Spinal cord (tissue), 10 donors: ENCODE measurements around the gene NXT1. TPM values are rescaled to one million over a fixed set of nuclear protein-coding genes. Genes with fewer than 3 reads are reported as not detected.
A peak's percentile ranks its signal among the peaks of the same experiment; 100 is the strongest.

Source experiments
- DNase-seq, 6 donors: peaks; one replicate each; pipeline versions ENCODE4 v3.0.0 to v3.0.0-alpha.2; 2013 to 2015; ENCODE audit warnings: low spot score in 6 of 6, low read depth in 4 of 6
- H3K27ac ChIP-seq: one replicate; pipeline ENCODE4 v1.5.1; 2013; ENCODE audit warnings: low read depth, low read length, control low read depth
- H3K27me3 ChIP-seq: one replicate; pipeline ENCODE4 v1.6.1; 2013; ENCODE audit warnings: low read length; ENCODE audit not compliant: control insufficient read depth, insufficient read depth
- H3K36me3 ChIP-seq: one replicate; pipeline ENCODE4 v1.6.1; 2013; ENCODE audit warnings: low read length; ENCODE audit not compliant: control insufficient read depth, insufficient read depth
- H3K4me1 ChIP-seq: one replicate; pipeline ENCODE4 v1.6.1; 2013; ENCODE audit warnings: low read length; ENCODE audit not compliant: control insufficient read depth, insufficient read depth
- H3K4me3 ChIP-seq: one replicate; pipeline ENCODE4 v1.5.1; 2013; ENCODE audit warnings: low read depth, low read length, control low read depth
- H3K9me3 ChIP-seq: one replicate; pipeline ENCODE4 v1.6.1; 2013; ENCODE audit warnings: low read length; ENCODE audit not compliant: control insufficient read depth, insufficient read depth
- WGBS: methylation state at CpG from one replicate; pipeline ENCODE4 v1.1.5; 2013; ENCODE audit warnings: missing lambda C conversion rate; ENCODE audit not compliant: insufficient coverage; 5-methylcytosine and 5-hydroxymethylcytosine counted together
- polyA plus RNA-seq, 2 donors: library from polyadenylated mRNA; unstranded; fragments of 120-200 nt; gene quantifications; one replicate each; pipeline ENCODE4 v1.2.1, GENCODE V29; 2013; ENCODE audit not compliant: insufficient read length in 2 of 2
- total RNA-seq, 2 donors: library from RNA; depleted of rRNA in 1 of 2; stranded (reverse); fragments of 120-200 nt in 1 of 2; fragments of >200 nt in 1 of 2; gene quantifications; one replicate each; pipeline versions ENCODE4 v1.2.3 to v1.2.4, GENCODE V29; 2013 to 2014
- donor health status: healthy.

Gene NXT1
- total and polyA plus RNA-seq, 4 donors: 14.8 to 24.1 (median 16.6) TPM

GRCh38 chr20:23356203-23356602 is 5.6 kb downstream of the NXT1 start:
- H3K27me3 ChIP-seq: no peaks in the 10 kb centered on the region
- no peak for DNase-seq
- no peak overlapping the region for H3K27ac ChIP-seq
- H3K36me3 ChIP-seq: peaks cover 21% of the 10 kb centered on the region
- no peaks in the 10 kb centered on the region for H3K9me3 ChIP-seq
- H3K4me3 ChIP-seq: no peak overlapping the region
- WGBS: 47% methylated on average over 17 of the region's 27 CpGs
- H3K4me1 ChIP-seq: peaks cover 21% of the 10 kb centered on the region

GRCh38 chr20:23357767-23358562 is 7.4 kb downstream of the NXT1 start:
- peak overlapping the region; percentile 93 for H3K27ac ChIP-seq
- H3K4me1 ChIP-seq: peaks cover 24% of the 10 kb centered on the region
- H3K27me3 ChIP-seq: no peaks in the 10 kb centered on the region
- WGBS: under 1% methylated on average over 67 of the region's 71 CpGs
- peaks cover 21% of the 10 kb centered on the region for H3K36me3 ChIP-seq
- H3K4me3 ChIP-seq: peak overlapping the region; percentile 79
- peak; percentile 96 to 100 (median 98) for DNase-seq
- H3K9me3 ChIP-seq: no peaks in the 10 kb centered on the region

GRCh38 chr20:23358563-23358906 is 7.9 kb downstream of the NXT1 start:
- Histone ChIP-seq H3K9me3 (no peaks in the 10 kb centered on the region), H3K4me3 (peak overlapping the region; percentile 79), H3K36me3 (peaks cover 21% of the 10 kb centered on the region), H3K4me1 (peaks cover 30% of the 10 kb centered on the region), H3K27ac (peak overlapping the region; percentile 44), H3K27me3 (no peaks in the 10 kb centered on the region)
- no CpG with 5 or more reads among the region's 6 CpGs for WGBS
- DNase-seq: no peak

- 70% methylated on average over 5 of the region's 7 CpGs for WGBS
- Histone ChIP-seq H3K27ac (peak overlapping the region; percentile 36), H3K4me1 (peaks cover 30% of the 10 kb centered on the region), H3K27me3 (no peaks in the 10 kb centered on the region), H3K36me3 (peaks cover 18% of the 10 kb centered on the region), H3K4me3 (no peak overlapping the region), H3K9me3 (no peaks in the 10 kb centered on the region)
- no peak for DNase-seq
Measured at GRCh38 chr20:23358923-23359593, 8.5 kb downstream of the NXT1 start.

- Histone ChIP-seq H3K36me3 (peaks cover 18% of the 10 kb centered on the region), H3K4me3 (no peak overlapping the region), H3K4me1 (peaks cover 30% of the 10 kb centered on the region), H3K9me3 (no peaks in the 10 kb centered on the region), H3K27me3 (no peaks in the 10 kb centered on the region), H3K27ac (peak overlapping the region; percentile 99)
- 40% methylated on average over 1 of the region's 1 CpG for WGBS
- DNase-seq: no peak
Measured at GRCh38 chr20:23360531-23360930, 9.9 kb downstream of the NXT1 start.

GRCh38 chr20:23361119-23361475 is 10.5 kb downstream of the NXT1 start:
- 2% methylated on average over 6 of the region's 8 CpGs for WGBS
- peak overlapping the region; percentile 86 for H3K4me3 ChIP-seq
- H3K27ac ChIP-seq: peak overlapping the region; percentile 99
- peaks cover 19% of the 10 kb centered on the region for H3K36me3 ChIP-seq
- peaks cover 35% of the 10 kb centered on the region for H3K4me1 ChIP-seq
- H3K9me3 ChIP-seq: no peaks in the 10 kb centered on the region
- no peaks in the 10 kb centered on the region for H3K27me3 ChIP-seq
- DNase-seq: no peak

GRCh38 chr20:23361476-23362391 is 11.1 kb downstream of the NXT1 start, which contains the start of gene GZF1:
TSS of gene GZF1 (plus strand) at chr20:23362182. CDS start at chr20:23364384, 2,202 bp downstream.
- Histone ChIP-seq H3K9me3 (no peaks in the 10 kb centered on the region), H3K27ac (peak within 1 kb of the TSS; percentile 99), H3K4me1 (peaks cover 35% of the 10 kb centered on the region), H3K36me3 (peaks cover 15% of the 10 kb centered on the region), H3K4me3 (peak within 1 kb of the TSS; percentile 86), H3K27me3 (no peaks in the 10 kb centered on the region)
- WGBS: under 1% methylated on average over 113 of the region's 114 CpGs
- peak; percentile 93 to 99 (median 95) for DNase-seq

- WGBS: 4% methylated on average over 49 of the region's 50 CpGs
- Histone ChIP-seq H3K27me3 (no peaks in the 10 kb centered on the region), H3K9me3 (no peaks in the 10 kb centered on the region), H3K4me3 (peak overlapping the region; percentile 86), H3K36me3 (peaks cover 15% of the 10 kb centered on the region), H3K27ac (peak overlapping the region; percentile 95), H3K4me1 (peaks cover 29% of the 10 kb centered on the region)
- peak in 3 of 6 donors; percentile 22 to 58 (median 51) for DNase-seq
Measured at GRCh38 chr20:23362392-23363256, 12.0 kb downstream of the NXT1 start.
